HG03469 (cell line): Measurements from ENCODE around the gene MEN1.

ENCODE experiments used
- ATAC-seq: cut with Tn5 transposase; IDR thresholded peaks from one replicate; pipeline ENCODE4 v1.9.1; 2021; ENCODE audit warnings: mild to moderate bottlenecking, moderate library complexity, moderate number of reproducible peaks; ENCODE audit not compliant: unreplicated experiment

The MEN1 gene

DNA sequence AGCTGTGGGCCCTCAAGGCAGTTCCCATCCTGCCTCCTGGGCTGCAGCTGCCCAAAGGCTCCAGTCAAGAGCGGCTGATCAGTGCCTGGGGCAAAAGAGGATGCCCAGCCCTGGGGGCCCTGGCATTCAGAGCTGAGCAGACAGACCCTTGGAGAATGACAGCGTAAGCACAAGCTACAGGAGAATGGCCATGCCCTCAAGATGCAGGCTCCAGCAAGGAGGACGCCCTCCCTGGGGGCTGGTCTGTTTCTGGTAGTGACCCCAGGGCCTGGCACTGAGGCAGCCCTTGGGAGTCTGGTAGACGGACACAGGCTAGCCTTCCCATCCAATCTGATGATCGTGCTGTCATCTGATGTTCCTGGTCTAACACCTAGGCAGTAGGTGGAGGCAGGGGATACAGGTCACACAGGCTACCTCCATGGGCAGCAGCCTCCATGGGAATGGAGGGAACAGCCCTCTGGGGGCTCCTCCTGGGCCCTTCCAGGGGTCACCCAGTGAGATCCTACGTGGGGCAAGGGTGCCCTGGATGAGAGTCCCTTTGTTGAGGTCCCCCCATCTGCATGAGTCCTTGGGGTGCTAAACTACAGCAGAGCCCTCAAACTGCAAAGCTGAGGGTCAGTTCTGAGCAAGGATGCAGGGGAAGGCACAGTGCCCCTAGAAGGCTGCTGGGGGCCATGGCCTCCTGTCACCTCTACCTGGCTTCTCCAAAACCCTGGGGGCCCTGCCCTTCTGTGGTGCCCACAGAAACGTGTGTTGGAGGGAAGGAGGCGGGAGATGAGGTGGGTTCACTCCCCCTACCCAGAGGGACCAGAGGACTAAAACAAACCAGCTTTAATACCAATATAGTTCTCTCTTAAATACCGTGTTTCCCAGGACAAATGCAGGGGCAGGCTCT is 21.8 kb downstream of the MEN1 start:
- no peak for ATAC-seq

DNA sequence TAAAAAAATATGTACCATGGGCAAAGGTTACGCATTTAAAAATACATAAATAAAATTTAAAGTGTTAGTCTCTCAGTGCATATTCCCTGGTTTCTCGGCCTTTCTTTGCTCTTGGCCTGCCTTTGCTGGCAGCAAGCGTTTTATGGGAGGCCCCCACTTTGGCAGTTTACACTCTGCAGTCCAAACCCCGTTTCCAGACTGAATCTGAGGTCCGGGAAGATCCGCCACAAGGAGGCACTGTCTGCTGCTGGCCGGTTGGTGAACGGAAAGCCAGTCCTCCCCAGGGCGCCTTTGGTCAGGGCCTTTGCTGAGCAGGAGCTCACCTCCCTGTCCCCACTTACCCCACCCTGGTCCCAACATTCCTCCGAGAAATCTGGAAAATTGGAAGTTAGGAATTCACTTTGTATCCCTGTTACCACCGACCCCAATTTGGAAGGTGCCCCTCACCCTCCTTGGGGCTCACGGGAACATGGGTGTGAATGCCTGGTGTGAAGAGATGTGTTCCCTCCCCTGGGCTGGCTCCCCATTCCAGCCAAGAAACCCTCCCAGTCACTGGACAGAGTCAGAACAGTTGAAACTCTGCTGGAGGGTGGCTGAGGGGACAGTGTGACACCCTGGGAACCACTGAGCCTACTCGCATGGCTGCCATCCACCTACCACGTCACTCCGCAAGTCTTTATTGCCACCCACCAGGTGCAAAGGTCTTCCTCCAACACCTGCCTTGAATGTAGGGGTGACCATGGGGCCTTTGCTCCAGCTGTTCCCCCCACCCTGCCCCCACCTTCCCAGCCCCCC is 22.6 kb downstream of the MEN1 start:
- ATAC-seq, result no peak

DNA sequence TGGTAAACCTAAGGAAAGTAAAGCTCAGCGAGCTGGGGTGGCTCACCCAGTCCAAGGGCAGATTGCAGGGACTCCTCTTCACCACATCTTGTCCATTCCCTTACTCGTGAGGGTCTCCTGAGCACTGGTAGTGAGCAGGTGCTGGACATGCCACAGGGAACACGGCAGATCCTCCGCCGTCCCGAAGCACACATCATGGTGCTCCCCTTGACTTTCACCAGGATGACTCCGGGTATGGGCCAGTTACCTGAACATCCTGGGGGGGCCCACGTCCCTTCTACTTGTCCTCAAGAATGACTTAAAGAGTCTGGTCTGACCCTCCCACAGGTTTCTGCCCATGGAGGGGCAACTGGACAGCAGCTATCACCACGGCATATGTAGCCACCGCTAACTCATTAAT is 24.0 kb downstream of the MEN1 start:
- no peak for ATAC-seq

DNA sequence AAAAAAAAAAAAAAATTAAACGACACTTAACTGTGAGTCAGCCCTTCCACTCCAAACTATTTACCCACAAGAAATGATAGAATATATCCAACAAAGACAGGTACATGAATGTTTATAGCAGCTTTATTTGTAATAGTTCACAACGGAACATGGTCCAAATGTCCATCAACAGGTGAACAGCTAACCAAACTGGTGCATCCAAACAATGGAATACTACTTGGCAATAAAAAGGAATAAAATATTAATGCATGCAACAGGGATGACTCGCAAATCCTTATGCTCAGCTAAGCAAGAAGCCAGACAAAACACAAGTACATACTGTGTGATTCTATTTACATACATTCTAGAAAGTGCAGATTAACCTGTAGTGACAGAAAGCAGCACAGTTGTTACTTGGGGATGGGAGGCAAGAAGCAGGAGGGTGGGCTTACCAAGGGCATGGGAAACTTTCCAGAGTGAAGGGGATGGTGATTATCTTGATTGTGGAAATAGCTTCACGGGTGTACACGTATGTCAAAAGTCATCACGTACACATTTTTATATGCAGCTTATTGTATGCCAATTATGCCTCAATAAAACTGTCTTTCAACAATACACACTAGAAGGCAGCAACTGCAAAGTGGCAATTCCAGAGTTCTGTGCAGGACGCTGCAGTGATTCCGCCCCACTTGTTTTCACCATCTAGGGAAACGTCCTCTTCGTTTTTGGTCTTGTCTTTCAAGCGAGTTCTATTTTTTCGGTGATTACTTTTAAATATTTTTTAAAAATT is 25.4 kb downstream of the MEN1 start:
- ATAC-seq, result no peak

DNA sequence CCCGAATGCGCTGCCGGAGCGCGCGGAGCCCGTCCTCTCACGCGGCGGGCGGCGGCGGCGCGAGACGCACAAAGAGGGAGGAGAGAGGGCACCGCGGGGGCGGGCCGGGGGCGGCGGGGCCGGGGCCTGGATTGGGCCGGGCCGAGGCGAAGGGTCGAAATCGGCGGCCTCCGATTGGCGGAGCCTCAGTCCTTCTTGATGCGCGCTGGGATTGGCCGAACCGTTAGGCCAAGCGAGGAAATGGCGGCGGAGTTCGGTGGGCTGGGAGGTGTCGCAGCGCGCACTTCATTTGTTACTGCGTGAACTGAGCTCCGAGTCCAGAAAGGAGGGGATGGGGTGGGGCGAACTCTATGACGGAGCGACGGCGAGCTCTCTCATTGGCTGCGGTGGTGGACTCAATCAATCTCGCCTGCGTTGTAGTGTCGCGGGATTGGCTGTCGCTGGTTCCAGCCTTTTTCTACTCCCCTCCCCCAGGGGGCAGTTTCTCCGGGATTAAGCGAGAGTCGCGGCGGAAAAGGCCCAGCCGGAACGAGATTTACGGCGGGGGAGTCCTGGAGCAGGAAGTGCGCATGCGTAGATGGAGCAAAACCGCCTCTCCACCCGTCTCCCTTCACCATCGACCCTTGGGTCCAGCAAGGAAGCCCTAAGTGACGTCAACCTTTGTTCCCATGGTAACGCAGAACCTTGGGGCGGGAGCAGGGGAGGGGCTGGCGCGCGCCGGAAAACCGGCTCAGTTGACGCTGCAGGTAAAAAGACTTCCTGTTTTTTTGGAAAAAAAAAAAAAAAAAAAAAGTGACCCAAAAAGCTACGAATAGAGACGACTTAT is 31.7 kb downstream of the MEN1 start, which contains the start of gene SF1:
TSS of gene SF1 (minus strand) at position 70 of the 826 bp plus-strand sequence. CDS start 150 bp downstream, outside the sequence.
- peak; percentile 45 for ATAC-seq

DNA sequence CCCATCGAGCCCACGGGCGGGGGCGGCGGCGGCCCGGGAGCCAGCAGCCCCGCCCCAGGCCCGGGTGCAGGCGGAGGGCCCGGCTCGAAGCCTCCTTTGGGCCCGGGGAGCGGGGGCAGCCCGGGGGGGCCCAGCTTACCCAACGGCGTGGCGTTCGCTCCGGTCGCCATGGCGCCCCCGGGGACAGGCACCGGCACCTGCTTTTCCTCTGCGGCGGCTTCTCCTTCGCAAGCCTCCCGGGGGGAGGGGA is 32.2 kb downstream of the MEN1 start:
- no peak for ATAC-seq

DNA sequence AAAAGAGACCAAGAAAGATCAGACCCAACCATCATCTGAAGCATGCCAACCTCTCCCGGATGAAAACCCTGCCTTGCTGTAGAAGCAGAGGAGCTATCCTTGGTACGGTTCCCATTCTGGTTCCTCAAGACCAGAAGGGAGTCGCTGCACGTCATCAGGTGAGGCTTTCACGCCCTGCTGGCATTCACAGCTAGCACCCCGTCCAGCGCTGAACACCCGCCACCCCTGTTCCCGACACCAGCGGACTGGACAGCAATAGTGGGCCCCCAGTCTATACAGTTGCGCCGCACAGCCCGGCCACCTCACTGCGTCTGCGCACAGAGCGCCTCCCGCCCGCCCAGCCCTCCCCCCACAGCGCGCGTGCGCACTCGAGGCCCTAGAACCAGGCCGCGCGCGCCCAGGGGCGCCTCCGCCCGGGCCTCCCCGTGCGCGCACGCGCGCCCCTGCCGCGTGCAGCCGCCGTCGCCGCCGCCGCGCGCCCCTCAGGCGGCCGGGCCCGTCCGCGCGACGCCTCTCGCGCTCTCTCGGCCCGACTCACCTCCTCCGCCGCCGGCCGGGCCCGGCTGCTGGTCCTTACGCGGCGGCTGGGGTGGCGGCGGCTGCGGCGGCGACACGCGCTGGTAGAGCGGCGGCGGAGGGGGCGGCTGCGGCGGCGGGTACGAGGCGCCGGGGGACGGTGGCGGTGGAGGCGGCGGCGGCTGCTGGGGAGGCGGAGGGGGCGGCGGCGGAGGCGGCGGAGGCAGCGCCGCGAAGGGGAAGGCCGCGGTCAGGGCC is 32.7 kb downstream of the MEN1 start:
- ATAC-seq, result no peak

DNA sequence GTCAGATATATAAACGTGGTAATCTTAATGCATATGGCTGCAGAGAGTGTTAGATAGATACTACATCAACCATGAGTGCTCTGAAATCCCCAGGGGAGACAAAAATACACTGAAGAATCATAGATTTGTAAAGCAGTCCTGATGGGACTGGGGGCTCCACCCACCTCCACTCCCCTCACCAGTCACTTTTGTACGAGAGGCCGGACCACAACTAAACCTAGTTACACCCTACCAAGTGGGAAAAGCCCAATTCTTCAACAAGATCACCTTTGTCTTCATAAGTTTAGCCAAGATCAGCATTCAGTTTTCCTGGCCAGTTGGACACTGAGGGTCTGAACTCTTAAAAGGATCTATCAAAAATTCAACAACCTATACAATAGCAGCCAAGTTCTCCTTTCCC is 33.5 kb downstream of the MEN1 start:
- no peak for ATAC-seq

DNA sequence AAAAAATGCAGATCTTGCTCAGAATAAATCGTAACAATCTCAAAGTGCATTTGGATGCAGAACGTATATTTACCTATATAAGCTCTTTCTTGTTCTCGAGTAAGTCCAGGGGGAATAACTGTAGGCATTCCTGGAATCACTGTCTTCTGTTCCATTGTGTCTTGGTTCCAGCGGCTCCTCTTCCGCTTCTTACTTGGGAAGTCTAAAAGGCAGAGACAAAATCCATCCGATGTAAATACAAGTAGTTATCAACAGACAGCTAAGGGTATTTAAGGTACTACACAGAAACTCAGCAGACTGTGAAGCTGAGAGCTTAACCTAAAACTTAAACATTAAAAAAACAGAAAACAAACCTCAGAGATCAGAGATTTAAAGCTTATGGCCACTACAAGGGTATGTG is 33.9 kb downstream of the MEN1 start:
- ATAC-seq, result no peak

DNA sequence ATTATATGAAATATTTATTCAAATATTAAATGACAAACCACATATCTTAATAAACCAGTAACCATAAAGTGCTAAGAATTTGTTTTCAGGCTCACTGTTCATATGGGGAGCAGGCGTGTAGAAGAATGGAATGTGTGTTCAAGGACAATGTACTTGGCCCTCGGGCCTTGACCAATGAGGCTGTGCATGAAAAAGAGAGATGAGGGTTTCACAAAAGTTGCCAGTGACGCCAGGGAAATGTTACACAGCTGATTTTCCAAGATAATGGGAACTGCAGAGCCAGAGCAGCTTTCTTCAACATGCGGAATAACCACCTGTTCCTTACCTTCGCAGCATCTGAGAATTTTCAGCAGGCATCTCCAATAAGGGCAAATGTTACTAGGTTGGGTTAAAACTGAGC is 36.2 kb downstream of the MEN1 start:
- no peak for ATAC-seq

DNA sequence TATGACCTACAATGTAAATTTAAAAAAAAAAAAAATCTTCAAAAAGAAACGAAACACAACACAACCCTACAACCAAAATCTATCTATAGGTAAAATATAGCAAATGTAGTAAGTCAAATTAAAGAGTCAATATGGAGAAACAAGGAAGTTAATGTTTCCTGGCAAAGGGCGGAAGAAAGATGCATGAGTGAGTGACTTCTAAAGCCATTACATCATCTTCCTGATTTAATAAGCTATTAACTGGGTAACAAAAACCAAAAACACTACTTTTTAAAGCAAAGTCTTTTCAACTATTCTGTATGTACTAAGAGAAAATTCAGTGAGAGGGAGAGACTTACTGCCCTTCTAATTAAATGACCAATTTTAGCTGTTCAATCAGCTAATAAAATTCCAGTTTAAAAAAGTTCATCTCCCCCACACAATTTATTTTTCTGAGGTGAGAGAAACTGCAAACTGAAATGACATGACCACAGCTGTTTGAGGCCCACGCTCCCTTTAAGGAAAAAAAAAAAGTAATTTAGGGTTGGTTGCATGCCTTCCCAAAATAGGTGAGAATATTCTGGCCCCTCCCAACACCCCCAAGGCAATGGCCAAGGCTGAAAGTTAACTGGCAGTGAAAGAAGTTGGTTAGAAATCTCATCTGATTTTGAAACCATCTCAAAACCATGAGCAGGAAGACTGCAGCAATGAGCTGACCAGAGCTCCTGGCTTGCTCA is 37.9 kb downstream of the MEN1 start:
- ATAC-seq, result no peak

DNA sequence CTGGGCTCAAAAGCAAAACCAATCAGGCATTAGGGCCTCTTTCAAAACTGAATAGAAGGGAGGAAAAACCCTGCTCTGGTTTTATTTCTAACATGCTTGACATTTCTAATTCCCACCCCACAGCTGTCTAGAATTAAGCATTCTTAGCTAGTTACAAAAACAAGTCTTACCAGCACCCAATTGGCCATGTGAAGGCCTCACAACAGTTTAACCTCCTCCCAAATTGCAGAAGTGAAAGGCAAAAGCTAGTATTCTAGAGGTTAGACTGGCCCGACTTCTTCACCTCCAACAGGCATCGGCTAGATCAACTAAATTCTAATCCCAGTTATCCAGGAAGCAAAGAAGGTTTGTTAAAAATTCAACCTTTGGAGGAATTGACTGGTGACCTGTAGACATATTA is 38.5 kb downstream of the MEN1 start:
- no peak for ATAC-seq

DNA sequence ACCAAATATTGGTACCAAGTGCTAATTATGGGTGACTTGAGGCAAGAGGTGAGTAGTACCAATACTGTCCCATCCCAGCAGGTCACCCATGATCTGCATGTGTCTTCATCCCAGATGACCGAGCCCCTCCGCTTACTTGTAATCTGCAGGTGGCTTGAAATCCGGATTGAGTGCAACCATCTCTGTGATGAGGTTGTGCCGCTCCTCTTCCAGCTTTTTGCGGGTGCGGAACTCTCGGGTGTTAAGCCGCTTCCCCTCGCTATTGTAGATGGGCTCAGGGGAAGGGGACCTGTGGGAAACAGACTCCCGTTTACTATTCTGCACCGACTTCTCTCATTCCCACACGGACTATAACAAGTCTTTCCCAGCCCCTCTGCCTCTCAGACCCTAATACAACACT is 40.2 kb downstream of the MEN1 start:
- ATAC-seq, result no peak

DNA sequence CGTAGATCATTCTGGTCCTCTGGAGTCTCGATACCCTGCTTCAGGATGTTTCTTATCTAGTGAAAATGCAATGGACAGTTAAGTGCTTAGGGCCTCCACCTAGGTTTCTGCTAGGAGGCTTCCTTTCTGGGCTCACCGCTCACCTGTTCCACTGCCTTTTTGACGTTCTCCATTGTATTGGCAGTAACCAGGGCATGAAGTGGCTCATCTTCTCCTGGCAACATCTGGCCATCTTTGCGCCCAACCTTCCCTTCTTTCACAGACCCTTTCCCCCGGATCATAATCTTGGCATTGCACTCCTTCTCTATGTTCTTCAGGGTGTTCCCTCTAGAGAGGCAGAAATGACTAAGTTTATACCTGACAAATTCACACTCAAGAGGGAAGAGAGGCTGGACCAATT is 41.1 kb downstream of the MEN1 start:
- ATAC-seq, result no peak

DNA sequence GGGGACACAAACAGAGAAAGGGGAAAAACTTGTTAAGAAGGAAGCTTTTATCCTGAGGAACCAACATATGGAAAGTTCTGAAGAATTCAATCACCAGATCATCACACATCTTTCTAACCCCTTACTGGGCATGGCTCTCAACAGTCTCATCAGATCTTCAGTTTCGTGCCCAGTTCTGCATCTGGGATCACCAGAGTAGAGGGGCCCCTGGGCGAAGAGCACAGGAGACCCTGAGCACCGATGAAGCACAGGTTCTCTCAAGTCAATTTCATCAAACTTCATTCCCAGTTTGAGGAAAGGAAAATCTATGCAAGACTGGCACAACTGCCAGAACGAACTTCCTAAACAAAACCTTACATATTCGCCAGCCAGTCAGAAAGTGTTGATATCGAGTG is 42.1 kb downstream of the MEN1 start:
- no peak for ATAC-seq

DNA sequence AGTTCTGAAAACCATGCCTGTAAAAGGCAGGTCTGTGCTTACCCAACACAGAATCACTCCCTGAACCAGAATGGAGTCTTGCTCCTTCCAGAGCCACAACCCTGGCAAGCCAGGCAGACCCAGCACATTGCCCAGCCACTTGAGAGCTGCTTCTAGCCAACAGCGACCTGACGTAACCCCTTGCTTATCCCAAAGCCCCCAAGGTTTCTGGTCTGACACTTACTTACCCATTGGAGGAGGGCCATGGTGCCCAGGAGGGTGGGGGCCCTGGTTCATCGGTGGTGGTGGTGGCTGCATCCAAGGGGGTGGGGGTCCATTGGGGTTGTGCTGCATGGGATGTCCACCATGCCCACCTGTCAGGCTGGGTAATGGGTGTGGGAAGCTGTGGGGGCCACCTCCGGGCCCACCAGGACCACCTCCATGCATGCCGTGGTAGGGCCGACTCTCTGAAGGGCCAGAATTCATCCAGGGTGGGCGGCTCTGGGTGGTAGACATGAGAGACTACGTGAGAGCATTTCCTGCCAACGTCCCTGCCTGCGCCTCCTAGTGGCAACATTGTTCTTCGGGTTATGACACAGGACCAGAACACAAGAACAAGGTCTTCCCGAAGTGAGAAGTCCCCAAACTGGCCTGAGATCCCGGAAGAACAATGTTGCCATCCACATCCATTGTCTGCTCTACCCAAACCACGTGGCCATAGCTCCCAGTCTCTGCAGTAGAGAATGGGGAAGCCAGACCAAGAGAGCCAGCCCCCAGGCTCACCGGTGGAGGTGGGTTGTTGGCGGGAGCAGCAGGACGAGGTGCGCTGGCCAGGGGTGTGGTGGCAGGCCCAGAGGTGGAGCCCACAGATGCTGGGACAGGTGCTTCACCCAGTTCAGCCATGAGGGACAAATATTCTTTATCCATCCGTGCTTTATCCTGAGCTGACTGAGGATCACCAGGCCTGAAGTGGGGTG is 42.7 kb downstream of the MEN1 start:
- no peak for ATAC-seq

DNA sequence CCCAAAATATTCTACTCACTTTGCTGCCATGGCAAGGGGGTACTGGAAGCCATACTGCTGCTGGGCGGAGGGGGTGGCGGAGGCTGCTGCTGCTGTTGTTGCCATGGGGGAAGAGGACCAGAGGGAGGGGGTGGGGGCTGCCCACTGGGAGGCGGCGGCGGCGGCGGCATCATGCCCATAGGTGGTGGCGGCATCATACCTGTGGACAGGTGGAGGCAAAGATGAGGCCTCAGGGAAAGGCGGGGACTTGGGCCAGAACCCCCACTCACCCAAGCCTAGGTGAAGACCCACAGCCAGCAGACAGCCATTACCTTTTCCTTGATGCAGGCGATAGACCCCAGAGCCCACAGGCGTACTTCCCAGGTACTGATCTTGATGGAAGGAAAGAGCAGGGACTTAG is 43.5 kb downstream of the MEN1 start:
- ATAC-seq, result no peak
